ENCODE measurements around the gene KRT35.

The KRT35 gene

DNA sequence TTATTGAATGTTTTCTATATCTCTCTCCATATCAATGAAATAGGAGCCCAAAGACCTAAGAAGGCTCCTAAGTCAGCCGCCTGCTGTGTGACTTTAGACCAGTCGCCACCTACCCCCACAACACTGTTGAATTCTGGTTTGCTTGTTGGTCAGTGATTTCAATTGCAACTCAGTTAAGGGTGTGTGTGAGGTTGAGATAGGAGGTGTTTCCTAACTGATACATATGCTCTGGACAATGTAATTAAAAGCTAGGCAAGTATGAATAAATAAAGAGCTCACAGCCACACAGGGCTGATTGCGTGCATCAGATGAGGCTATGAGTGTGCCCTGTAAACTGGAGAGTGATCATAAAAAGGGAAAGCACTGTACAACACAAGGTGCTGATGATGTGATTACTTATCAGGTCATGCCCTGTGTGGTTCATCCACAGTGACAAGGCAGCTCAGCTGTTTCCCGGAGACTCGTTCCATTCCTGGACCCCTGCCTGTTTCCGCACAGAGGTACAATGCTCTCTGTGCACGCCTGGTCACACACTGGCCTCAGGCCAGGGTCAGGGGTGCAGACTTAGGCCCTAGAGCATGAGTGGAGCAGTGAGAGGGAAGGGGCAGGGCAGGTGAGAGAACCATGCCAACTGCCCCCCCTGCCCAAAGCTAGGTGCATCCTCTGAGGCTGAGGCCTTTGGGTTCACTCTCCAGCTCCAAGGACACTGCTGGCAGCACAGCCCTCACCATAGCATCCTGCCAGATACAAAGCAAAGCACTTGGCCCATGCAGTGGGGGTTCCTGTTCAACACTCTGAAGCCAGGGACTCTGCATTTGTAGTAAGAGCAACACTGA lies 3.3 kb upstream of the KRT35 start:
- no peaks in the 10 kb centered on the region for H3K36me3 ChIP-seq (ENCODE audit: insufficient read depth, low read depth, low read length)
- no peak overlapping the region for H3K4me3 ChIP-seq (ENCODE audit: low read length)

DNA sequence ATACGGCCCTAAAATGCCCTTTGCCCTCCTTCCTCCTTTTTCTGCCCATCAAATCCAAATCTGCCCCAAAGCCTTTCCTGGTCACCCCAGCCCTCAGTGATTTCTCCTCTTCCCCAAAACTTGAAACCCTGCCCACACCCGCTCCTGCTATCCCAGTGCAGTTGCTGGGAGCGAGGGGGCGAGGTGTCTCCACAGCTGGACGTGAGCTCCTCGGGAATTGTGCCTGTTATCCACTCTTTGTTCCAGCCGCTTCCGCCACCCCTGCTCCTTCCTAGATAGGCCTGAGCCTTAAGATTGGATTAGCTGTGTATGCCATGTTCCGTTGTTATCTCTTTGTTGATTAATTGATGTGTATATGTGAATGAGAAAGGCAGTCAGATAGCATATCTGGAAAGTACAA lies 2.6 kb upstream of the KRT35 start:
- H3K9ac ChIP-seq (ENCODE audit: low read depth, low read length), result no peak overlapping the region
- no peaks in the 10 kb centered on the region for H3K4me1 ChIP-seq (ENCODE audit: insufficient read depth, low read length)
- H3K9me3 ChIP-seq (ENCODE audit: insufficient read depth, low read depth, low read length), result no peaks in the 10 kb centered on the region
- no peak overlapping the region for H3K4me3 ChIP-seq (ENCODE audit: low read length)
- peaks cover 16% of the 10 kb centered on the region for H3K27me3 ChIP-seq (ENCODE audit: insufficient read depth, low read length)
- H3K27ac ChIP-seq (ENCODE audit: low read length), result no peak overlapping the region
- H3K36me3 ChIP-seq (ENCODE audit: insufficient read depth, low read depth, low read length), result no peaks in the 10 kb centered on the region

More for the DNA sequence above, 3.3 kb upstream of the KRT35 start:
- H3K9ac ChIP-seq (ENCODE audit: low read depth, low read length), result no peak overlapping the region
- H3K27me3 ChIP-seq (ENCODE audit: insufficient read depth, low read length), result peaks cover 16% of the 10 kb centered on the region
- no peaks in the 10 kb centered on the region for H3K4me1 ChIP-seq (ENCODE audit: insufficient read depth, low read length)
- no peak overlapping the region for H3K27ac ChIP-seq (ENCODE audit: low read length)
- H3K9me3 ChIP-seq (ENCODE audit: insufficient read depth, low read depth, low read length), result no peaks in the 10 kb centered on the region

DNA sequence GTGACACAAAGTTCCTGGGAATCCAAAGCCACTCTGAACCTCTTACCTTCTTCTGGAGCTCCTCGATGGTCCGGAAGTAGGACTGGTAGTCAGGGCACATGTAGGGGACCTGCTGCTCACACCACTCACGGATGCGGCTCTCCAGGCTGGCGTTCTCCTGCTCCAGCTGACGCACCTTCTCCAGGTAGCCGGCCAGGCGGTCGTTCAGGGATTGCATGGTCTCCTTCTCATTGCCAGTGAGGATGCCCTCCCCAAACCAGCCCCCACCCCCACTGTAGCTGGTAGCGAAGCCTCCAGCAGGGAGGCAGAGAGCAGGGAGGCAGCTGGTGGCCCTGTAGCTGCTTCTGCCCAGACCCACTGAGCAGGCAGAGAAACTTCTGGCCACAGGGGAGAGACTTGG lies 370 bp downstream of the KRT35 start:
- no peak overlapping the region for H3K4me3 ChIP-seq (ENCODE audit: low read length)
- no peak overlapping the region for H3K27ac ChIP-seq (ENCODE audit: low read length)
- no peaks in the 10 kb centered on the region for H3K27me3 ChIP-seq (ENCODE audit: insufficient read depth, low read length)

DNA sequence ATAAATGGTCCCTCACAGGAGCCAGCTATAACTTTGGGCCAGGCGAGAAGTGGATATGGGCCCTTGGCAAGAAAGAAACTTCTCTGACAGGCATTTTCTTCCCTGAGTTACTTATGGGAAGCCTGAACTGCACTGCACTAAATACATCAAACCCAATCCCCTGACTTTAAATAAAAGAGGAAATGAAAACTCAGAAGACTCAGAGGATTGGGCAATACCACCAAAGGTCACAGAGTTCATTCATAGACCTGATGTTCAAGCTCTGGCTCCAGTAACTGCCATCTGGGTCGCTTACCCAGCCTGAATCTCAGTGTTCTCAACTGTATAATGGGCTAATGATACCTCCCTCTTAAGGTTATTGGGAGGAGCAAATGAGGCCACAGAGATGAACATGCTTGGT lies 815 bp downstream of the KRT35 start:
- H3K27ac ChIP-seq (ENCODE audit: low read length), result no peak overlapping the region
- H3K9me3 ChIP-seq (ENCODE audit: insufficient read depth, low read depth, low read length), result no peaks in the 10 kb centered on the region
- H3K4me1 ChIP-seq (ENCODE audit: insufficient read depth, low read length), result no peaks in the 10 kb centered on the region
- no peak overlapping the region for H3K4me3 ChIP-seq (ENCODE audit: low read length)
- no peak overlapping the region for H3K9ac ChIP-seq (ENCODE audit: low read depth, low read length)
- H3K36me3 ChIP-seq (ENCODE audit: insufficient read depth, low read depth, low read length), result no peaks in the 10 kb centered on the region
- no peaks in the 10 kb centered on the region for H3K27me3 ChIP-seq (ENCODE audit: insufficient read depth, low read length)

More for the DNA sequence above, 370 bp downstream of the KRT35 start:
- no peaks in the 10 kb centered on the region for H3K4me1 ChIP-seq (ENCODE audit: insufficient read depth, low read length)
- no peak overlapping the region for H3K9ac ChIP-seq (ENCODE audit: low read depth, low read length)
- no peaks in the 10 kb centered on the region for H3K9me3 ChIP-seq (ENCODE audit: insufficient read depth, low read depth, low read length)
- H3K36me3 ChIP-seq (ENCODE audit: insufficient read depth, low read depth, low read length), result no peaks in the 10 kb centered on the region

DNA sequence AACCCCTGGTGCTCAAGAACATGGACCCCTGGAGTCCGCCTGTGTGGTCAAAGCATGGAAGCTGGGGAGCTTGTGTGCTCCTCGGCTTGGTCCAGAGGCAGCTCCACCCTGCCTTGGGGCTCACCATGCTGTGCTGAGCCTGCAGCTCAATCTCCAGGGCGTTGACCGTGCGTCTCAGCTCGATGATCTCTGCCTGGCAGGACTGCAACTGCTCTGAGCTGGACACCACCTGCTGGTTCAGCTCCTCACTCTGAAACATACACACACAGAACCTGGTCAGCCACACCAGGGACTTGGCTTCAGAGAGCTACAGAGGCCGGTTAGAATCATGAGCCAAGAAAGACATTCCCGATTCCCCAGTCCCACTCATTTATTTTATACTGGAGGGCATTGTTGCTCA lies 2.7 kb downstream of the KRT35 start:
- no peaks in the 10 kb centered on the region for H3K36me3 ChIP-seq (ENCODE audit: insufficient read depth, low read depth, low read length)
- no peaks in the 10 kb centered on the region for H3K4me1 ChIP-seq (ENCODE audit: insufficient read depth, low read length)
- H3K4me3 ChIP-seq (ENCODE audit: low read length), result no peak overlapping the region
- H3K27me3 ChIP-seq (ENCODE audit: insufficient read depth, low read length), result no peaks in the 10 kb centered on the region
- no peak overlapping the region for H3K9ac ChIP-seq (ENCODE audit: low read depth, low read length)
- no peaks in the 10 kb centered on the region for H3K9me3 ChIP-seq (ENCODE audit: insufficient read depth, low read depth, low read length)
- no peak overlapping the region for H3K27ac ChIP-seq (ENCODE audit: low read length)

DNA sequence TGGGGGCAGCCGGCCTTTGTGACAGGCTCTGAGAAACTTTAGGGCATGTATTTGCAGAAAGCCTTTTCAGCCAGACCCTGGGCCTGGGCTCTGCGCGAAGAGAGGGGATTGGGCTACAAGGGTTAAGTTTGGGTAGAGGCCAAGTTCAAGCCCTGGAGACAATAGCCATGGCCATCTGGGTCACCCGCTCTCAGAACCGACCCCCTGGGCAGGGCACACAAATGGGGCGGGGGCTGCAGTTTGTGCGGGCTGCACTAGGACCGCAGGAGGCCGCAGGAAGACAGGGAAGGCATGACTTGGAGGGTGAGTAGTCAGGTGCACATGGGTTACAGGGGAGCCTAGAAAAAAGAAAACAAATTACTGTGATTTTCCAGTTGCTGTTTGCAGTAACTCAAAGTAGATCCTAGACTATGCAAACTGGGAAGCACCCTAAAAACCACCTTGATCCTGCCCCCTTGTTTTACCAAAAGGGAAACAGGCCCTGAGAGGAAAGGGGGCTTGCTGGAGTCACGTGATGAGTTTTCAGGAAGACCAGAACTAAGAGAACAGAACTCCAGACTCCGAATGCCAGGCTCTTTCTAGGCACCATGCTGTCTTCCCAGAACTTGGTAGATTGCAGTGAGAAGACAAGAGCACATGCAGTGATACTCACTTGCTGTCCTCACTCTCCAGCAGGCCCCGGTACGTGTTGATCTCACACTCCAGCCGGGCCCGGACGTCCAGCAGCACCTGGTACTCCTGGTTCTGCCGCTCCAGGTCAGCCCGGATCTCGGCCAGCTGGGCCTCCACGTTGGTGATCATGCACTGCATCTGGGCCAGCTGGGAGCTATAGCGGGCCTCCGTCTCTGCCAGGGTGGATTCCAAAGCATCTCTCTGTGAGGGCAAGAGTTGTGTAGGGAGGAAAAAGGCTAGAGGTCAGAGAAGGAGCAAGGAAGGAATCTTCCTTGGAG lies 3.8 kb downstream of the KRT35 start:
- H3K4me3 ChIP-seq (ENCODE audit: low read length), result no peak overlapping the region
- H3K27me3 ChIP-seq (ENCODE audit: insufficient read depth, low read length), result no peaks in the 10 kb centered on the region
- H3K9ac ChIP-seq (ENCODE audit: low read depth, low read length), result no peak overlapping the region

DNA sequence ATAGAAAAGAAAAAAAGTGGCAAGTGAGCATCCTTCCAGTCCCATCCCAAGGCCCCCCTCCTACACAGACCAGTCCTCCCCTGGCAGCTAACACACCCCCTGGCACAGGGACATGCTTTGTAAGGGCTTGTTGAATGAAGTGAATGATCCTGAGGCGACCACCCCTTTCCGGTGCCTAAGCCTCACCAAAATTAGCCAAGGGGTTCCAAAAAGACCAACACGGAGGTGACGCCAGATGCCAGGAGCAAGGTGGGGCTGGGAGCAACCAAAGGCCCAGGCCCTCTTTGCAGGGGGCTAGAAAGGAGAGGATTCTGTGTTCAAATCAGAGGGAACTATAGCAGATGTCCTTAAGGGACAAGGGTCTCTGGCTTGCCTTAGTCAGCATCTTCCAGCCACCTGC lies 5.5 kb downstream of the KRT35 start:
- no peak overlapping the region for H3K27ac ChIP-seq (ENCODE audit: low read length)
- no peak overlapping the region for H3K9ac ChIP-seq (ENCODE audit: low read depth, low read length)
- no peaks in the 10 kb centered on the region for H3K27me3 ChIP-seq (ENCODE audit: insufficient read depth, low read length)
- no peak overlapping the region for H3K4me3 ChIP-seq (ENCODE audit: low read length)
- no peaks in the 10 kb centered on the region for H3K36me3 ChIP-seq (ENCODE audit: insufficient read depth, low read depth, low read length)
- H3K9me3 ChIP-seq (ENCODE audit: insufficient read depth, low read depth, low read length), result no peaks in the 10 kb centered on the region; the same call in 1 of the 2 replicates
- no peaks in the 10 kb centered on the region for H3K4me1 ChIP-seq (ENCODE audit: insufficient read depth, low read length)

More for the DNA sequence above, 3.8 kb downstream of the KRT35 start:
- no peaks in the 10 kb centered on the region for H3K9me3 ChIP-seq (ENCODE audit: insufficient read depth, low read depth, low read length)
- no peaks in the 10 kb centered on the region for H3K4me1 ChIP-seq (ENCODE audit: insufficient read depth, low read length)
- H3K36me3 ChIP-seq (ENCODE audit: insufficient read depth, low read depth, low read length), result no peaks in the 10 kb centered on the region
- H3K27ac ChIP-seq (ENCODE audit: low read length), result no peak overlapping the region

DNA sequence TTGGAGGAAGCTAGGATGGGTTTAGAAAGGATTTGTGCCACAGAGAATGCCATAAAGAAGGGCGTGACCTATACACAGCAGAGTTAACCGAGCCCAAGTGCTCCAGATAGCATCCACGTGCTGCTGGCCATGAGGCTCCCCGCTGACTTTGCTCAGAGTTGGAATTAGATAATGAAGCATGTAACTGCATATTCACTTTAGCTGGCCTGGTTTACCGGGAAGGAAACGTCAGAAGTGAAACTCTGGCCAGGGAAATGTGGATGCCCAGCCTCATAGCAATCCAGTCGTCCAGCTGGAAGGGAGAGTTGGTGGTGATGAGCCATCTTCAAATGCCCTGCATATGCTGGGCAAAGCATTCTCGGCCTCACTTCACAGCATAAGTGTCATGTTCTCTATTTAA lies 6.1 kb downstream of the KRT35 start:
- Histone ChIP-seq H3K4me3 (ENCODE audit: low read length) (no peak overlapping the region), H3K27ac (ENCODE audit: low read length) (no peak overlapping the region), H3K4me1 (ENCODE audit: insufficient read depth, low read length) (no peaks in the 10 kb centered on the region), H3K9ac (ENCODE audit: low read depth, low read length) (no peak overlapping the region), H3K9me3 (ENCODE audit: insufficient read depth, low read depth, low read length) (no peaks in the 10 kb centered on the region; the same call in 1 of the 2 replicates), H3K36me3 (ENCODE audit: insufficient read depth, low read depth, low read length) (no peaks in the 10 kb centered on the region), H3K27me3 (ENCODE audit: insufficient read depth, low read length) (no peaks in the 10 kb centered on the region)

DNA sequence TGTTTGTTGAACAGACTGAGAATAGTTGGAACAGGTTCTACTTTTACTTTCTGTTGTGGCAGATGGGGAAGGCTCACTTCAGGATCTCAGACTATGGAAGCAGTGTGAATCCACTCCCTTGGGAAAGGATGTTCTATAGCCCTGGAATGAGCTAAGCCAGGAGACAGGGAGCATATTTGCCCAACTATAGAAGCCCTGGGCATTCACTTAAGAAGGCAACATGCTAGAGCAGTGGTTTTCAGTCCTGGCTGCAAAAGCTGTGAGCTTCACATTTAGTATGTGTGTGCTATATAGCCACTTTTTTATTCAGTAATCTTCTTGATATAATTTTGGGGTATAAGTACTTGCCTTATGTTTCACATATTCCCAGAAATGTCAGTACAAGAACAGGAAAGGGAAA lies 12.6 kb downstream of the KRT35 start:
- no peak overlapping the region for H3K4me3 ChIP-seq (ENCODE audit: low read length)
- H3K27me3 ChIP-seq (ENCODE audit: insufficient read depth, low read length), result no peaks in the 10 kb centered on the region
- no peaks in the 10 kb centered on the region for H3K4me1 ChIP-seq (ENCODE audit: insufficient read depth, low read length)
- no peak overlapping the region for H3K9ac ChIP-seq (ENCODE audit: low read depth, low read length)
- H3K9me3 ChIP-seq (ENCODE audit: insufficient read depth, low read depth, low read length), result no peaks in the 10 kb centered on the region; the same call in 1 of the 2 replicates
- H3K36me3 ChIP-seq (ENCODE audit: insufficient read depth, low read depth, low read length), result no peaks in the 10 kb centered on the region
- no peak overlapping the region for H3K27ac ChIP-seq (ENCODE audit: low read length)

DNA sequence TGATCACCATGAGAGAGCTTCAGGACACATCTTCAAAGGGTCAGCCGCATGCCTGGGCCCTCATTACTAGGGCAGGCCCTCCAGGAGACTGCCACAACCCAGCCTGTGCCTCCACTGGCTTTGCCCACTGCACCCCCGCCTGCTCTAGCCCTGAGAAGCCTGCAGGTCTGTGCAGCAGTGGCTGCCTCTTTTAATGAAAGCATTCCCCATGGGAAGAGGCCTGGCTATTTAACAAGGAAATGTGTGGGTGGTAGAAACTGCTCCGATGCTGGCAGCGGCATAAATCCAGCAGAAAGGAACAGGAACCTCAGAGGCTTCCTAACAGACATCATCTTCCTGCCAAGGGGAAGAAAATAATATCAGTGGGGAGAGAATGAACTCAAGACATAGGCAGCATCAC lies 13.4 kb downstream of the KRT35 start:
- Histone ChIP-seq H3K27ac (ENCODE audit: low read length) (no peak overlapping the region), H3K36me3 (ENCODE audit: insufficient read depth, low read depth, low read length) (no peaks in the 10 kb centered on the region), H3K27me3 (ENCODE audit: insufficient read depth, low read length) (no peaks in the 10 kb centered on the region), H3K4me3 (ENCODE audit: low read length) (no peak overlapping the region), H3K4me1 (ENCODE audit: insufficient read depth, low read length) (no peaks in the 10 kb centered on the region), H3K9me3 (ENCODE audit: insufficient read depth, low read depth, low read length) (no peaks in the 10 kb centered on the region; the same call in 1 of the 2 replicates), H3K9ac (ENCODE audit: low read depth, low read length) (no peak overlapping the region)

DNA sequence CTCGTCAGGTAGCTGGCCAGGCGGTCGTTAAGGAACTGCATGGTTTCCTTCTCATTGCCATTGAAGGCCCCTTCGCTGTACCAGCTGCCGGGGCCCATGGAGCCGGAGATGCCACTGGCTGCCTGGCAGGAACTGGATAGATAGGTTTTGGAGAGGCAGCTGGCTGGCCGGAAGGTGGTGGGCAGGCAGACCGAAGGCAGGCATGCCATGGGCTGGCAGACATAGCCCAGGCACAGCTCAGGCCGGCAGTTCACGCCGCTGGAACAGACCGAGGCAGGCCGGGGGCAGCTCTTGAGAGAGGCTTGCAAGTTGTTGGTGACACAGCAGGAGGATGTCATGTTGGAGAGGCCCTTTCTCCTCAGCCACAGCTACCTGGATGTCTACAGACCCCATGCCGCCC lies 14.0 kb downstream of the KRT35 start, which contains the start of gene KRT32:
TSS of gene KRT32 (minus strand) at position 399 of the 400 bp plus-strand sequence. CDS start at position 338, 61 bp downstream.
- Histone ChIP-seq H3K9me3 (ENCODE audit: insufficient read depth, low read depth, low read length) (no peaks in the 10 kb centered on the region; the same call in 1 of the 2 replicates), H3K27ac (ENCODE audit: low read length) (no peak within 1 kb of the TSS), H3K9ac (ENCODE audit: low read depth, low read length) (no peak within 1 kb of the TSS), H3K36me3 (ENCODE audit: insufficient read depth, low read depth, low read length) (no peaks in the 10 kb centered on the region), H3K4me3 (ENCODE audit: low read length) (no peak within 1 kb of the TSS), H3K4me1 (ENCODE audit: insufficient read depth, low read length) (no peaks in the 10 kb centered on the region), H3K27me3 (ENCODE audit: insufficient read depth, low read length) (no peaks in the 10 kb centered on the region)

All from iPS-20b (cell line).